Measurements from ENCODE around the gene NNMT. TPM values are rescaled to one million over a fixed set of nuclear protein-coding genes. Genes with fewer than 3 reads are reported as not detected.

The NNMT gene
- total RNA-seq, 1 experiment from 2014 or later, result 2.4 TPM

GRCh38 chr11:114256176-114256966, 39.8 kb upstream of the NNMT start:
- no TSS peak for BruUV-seq (replicated peaks)
- CTCF ChIA-PET, result interaction anchor here (0.6 to 2.6 kb wide), 7 partner anchors 20 to 360 kb away, joined by 3 to 11 read pairs (median 3); partner anchors contain the start of gene ZBTB16
- POLR2A ChIA-PET, result interaction anchor here (0.8 kb wide), 1 partner anchor 173 kb away, joined by 3 read pairs; no protein-coding TSS in a partner anchor
- intact Hi-C loops (cut with micrococcal nuclease; ENCODE audit: unreplicated experiment), result no loop called here
- Mint-ChIP-seq H3K36me3 (ENCODE audit: insufficient read depth, unreplicated experiment) (no peaks in the 10 kb centered on the region), H3K9me3 (ENCODE audit: unreplicated experiment) (no peaks in the 10 kb centered on the region), H3K4me3 (ENCODE audit: unreplicated experiment) (no peak overlapping the region), H3K27me3 (ENCODE audit: insufficient read depth, unreplicated experiment) (no peaks in the 10 kb centered on the region), H3K4me1 (ENCODE audit: low read depth, unreplicated experiment) (peaks cover 7% of the 10 kb centered on the region), H3K27ac (ENCODE audit: unreplicated experiment) (no peak overlapping the region)
- Histone ChIP-seq H3K27me3 (replicated peaks; ENCODE audit: control insufficient read depth, insufficient read depth, low read length) (no peaks in the 10 kb centered on the region), H3K4me3 (ENCODE audit: low read depth, low read length) (no peak overlapping the region), H3K36me3 (ENCODE audit: control insufficient read depth, insufficient read depth, low read length) (no peaks in the 10 kb centered on the region), H3K4me1 (peaks cover 11% of the 10 kb centered on the region), H3K9me3 (no peaks in the 10 kb centered on the region)
- TF ChIP-seq CTCF (IDR thresholded peaks at IDR 0.05; ENCODE audit: insufficient read depth in 1 of 2, low read depth in 1 of 2, low read length in 1 of 2, severe bottlenecking in 1 of 2, unreplicated experiment in 1 of 2), result no peak
- no peak for DNase-seq

GRCh38 chr11:114256967-114257286, 39.3 kb upstream of the NNMT start:
- intact Hi-C loops (cut with micrococcal nuclease; ENCODE audit: unreplicated experiment), result no loop called here
- H3K36me3 ChIP-seq (ENCODE audit: control insufficient read depth, insufficient read depth, low read length), result no peaks in the 10 kb centered on the region
- no peak overlapping the region for H3K27ac Mint-ChIP-seq (ENCODE audit: unreplicated experiment)
- no peaks in the 10 kb centered on the region for H3K36me3 Mint-ChIP-seq (ENCODE audit: insufficient read depth, unreplicated experiment)
- no peak overlapping the region for H3K4me3 ChIP-seq (ENCODE audit: low read depth, low read length)
- H3K4me1 Mint-ChIP-seq (ENCODE audit: low read depth, unreplicated experiment), result peaks cover 7% of the 10 kb centered on the region
- TF ChIP-seq CTCF (IDR thresholded peaks at IDR 0.05; ENCODE audit: insufficient read depth in 1 of 2, low read depth in 1 of 2, low read length in 1 of 2, severe bottlenecking in 1 of 2, unreplicated experiment in 1 of 2), result no peak
- no peak for DNase-seq
- POLR2A ChIA-PET, result interaction anchor here (0.8 kb wide), 1 partner anchor 174 kb away, joined by 3 read pairs; no protein-coding TSS in a partner anchor
- no peaks in the 10 kb centered on the region for H3K27me3 Mint-ChIP-seq (ENCODE audit: insufficient read depth, unreplicated experiment)
- H3K27me3 ChIP-seq (replicated peaks; ENCODE audit: control insufficient read depth, insufficient read depth, low read length), result no peaks in the 10 kb centered on the region
- no peak overlapping the region for H3K4me3 Mint-ChIP-seq (ENCODE audit: unreplicated experiment)
- H3K9me3 Mint-ChIP-seq (ENCODE audit: unreplicated experiment), result no peaks in the 10 kb centered on the region
- H3K9me3 ChIP-seq, result no peaks in the 10 kb centered on the region
- CTCF ChIA-PET, result interaction anchor here (0.8 to 2.6 kb wide), 8 partner anchors 14 to 461 kb away, joined by 3 to 11 read pairs (median 4); no protein-coding TSS in a partner anchor
- BruUV-seq (replicated peaks), result no TSS peak
- peaks cover 11% of the 10 kb centered on the region for H3K4me1 ChIP-seq

DNA sequence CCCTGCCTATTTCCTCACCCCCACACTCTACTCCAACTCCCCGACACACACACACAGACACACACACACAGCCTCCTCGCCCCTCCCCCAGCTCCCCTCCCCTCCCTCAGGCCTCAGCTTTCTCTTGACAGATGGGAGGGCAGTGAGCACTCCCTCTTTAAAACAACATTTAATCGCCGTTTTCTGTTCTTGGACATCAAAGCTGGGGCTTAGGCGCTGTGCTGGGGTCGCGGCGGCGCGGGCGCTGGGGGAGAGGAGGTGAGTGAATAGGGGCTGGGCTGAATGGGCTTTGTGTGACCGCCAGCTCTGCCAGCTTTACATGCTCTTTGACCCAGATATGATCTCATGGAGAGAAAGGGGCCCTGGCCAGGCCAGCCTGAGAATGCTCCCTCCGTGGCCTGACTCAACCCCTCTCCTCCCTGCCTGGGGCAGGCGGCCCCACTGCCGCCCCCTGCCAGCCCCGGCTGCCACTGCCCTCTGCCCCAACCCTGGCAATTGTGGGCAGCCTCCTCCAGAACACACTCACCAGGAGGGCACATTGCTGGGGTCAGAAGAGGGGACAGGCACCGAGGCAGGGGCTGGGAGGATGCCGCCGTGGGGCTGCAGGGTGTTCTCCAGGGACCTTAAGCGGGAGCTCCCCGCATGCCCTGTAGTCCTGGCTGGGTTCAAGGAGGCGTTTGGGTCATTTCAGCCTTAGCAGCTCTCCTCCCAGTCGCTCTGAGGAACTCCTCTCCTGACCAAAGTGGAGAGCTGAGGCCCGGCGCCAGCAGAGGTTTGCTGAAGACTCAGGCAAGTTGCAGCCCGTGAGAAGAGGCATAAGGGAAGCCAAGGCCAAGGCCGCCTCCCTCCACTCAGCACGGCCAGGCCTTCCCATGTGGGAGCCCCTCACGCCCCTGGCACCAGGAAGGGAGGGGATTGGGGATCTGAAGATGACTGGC, 38.3 kb upstream of the NNMT start:
- Mint-ChIP-seq H3K27me3 (ENCODE audit: insufficient read depth, unreplicated experiment) (no peaks in the 10 kb centered on the region), H3K27ac (ENCODE audit: unreplicated experiment) (no peak overlapping the region), H3K36me3 (ENCODE audit: insufficient read depth, unreplicated experiment) (no peaks in the 10 kb centered on the region), H3K4me3 (ENCODE audit: unreplicated experiment) (no peak overlapping the region), H3K4me1 (ENCODE audit: low read depth, unreplicated experiment) (peaks cover 7% of the 10 kb centered on the region), H3K9me3 (ENCODE audit: unreplicated experiment) (no peaks in the 10 kb centered on the region)
- peak in 1 of 2 experiments; percentile 53 for TF ChIP-seq CTCF (IDR thresholded peaks at IDR 0.05; ENCODE audit: insufficient read depth in 1 of 2, low read depth in 1 of 2, low read length in 1 of 2, severe bottlenecking in 1 of 2, unreplicated experiment in 1 of 2)
- peaks cover 17% of the 10 kb centered on the region for H3K4me1 ChIP-seq
- H3K9me3 ChIP-seq, result no peaks in the 10 kb centered on the region
- CTCF ChIA-PET, result interaction anchor here (0.6 to 7.0 kb wide), 11 partner anchors 15 to 462 kb away, joined by 3 to 99 read pairs (median 4); no protein-coding TSS in a partner anchor
- BruUV-seq (replicated peaks), result no TSS peak
- DNase-seq, result peak; percentile 51 to 61
- no peak overlapping the region for H3K4me3 ChIP-seq (ENCODE audit: low read depth, low read length)
- POLR2A ChIA-PET, result no interaction called here
- no peaks in the 10 kb centered on the region for H3K27me3 ChIP-seq (replicated peaks; ENCODE audit: control insufficient read depth, insufficient read depth, low read length)
- no peaks in the 10 kb centered on the region for H3K36me3 ChIP-seq (ENCODE audit: control insufficient read depth, insufficient read depth, low read length)
- intact Hi-C loops (cut with micrococcal nuclease; ENCODE audit: unreplicated experiment), result no loop called here
